Activated CD4-positive, alpha-beta T cell treated with anti-CD3 and anti-CD28 coated beads, Interleukin-2, amount 50 U/mL, for 16 hours (primary cell): Measurements from ENCODE around the gene IFI16.
"Not testable (repeated sequence)": the region's sequence is repeated elsewhere in the genome, so short reads cannot be mapped to it uniquely, and the experiment has no call there.

Experiments
- DNase-seq: peaks from one replicate; pipeline ENCODE4 v3.0.0-alpha.2; 2020

Gene IFI16

DNA sequence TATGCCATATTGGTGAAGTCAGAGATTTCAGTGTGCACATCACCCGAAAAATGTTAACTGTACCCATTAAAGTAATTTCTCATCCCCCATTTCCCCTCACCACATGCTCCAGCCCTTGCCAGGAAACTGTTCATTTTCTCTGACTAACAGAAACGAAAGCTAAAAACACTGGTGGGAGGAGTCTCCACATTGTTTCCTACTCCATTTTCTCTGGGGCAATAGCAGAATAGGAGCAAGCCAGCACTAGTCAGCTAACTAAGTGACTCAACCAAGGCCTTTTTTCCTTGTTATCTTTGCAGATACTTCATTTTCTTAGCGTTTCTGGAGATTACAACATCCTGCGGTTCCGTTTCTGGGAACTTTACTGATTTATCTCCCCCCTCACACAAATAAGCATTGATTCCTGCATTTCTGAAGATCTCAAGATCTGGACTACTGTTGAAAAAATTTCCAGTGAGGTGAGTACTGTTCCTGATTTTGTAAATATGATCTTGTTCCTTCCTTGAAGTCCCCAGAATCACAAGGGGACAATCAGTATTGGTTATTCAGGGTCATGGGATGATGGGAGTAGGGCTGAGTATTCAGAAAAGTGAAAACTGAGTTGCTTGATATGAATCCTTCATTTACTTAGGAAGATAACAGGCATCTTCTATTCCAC is at the start of gene IFI16:
Gene IFI16 (plus strand): TSS at position 204 of the 658 bp plus-strand sequence. CDS start 4,774 bp downstream, outside the sequence.
- DNase-seq: peak; percentile 95

DNA sequence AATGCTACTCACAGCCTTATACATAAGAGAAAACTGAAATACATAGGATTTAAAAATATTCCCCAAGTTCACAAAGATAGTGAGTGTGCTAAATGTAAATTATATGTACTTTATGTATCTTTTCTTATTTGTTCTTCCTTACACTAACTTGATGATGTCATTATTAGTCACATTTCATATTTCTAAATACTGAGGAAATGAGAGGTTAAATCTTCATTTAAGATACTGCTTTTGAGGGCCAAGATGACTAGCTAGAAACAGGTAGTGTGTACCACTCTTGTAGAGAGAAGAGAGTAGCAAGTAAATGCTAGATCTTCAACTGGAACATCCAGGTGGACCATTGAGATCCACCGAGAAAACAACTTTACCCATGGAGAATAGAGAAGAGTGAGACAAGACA is 48.5 kb upstream of the IFI16 start:
- DNase-seq: no peak

DNA sequence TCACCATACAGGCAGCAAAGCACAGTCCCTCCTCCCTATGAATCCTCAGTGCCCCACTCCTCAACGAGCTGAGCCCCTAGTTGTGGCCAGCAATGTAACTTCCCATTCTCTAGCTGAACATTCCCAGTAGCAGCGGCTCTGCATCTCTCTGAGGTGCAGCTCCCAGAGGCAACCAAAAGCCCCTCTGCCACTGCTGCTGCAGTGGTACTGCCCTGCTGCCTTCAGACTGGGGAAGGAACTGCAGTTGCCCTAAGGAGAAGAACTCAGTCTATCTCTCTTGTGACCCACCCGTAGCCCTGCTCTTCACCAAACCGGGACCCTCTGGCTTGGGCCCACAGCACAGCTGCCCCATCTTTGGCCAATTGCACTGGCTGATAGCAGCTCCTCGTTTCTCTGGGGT is 46.7 kb upstream of the IFI16 start:
- no peak for DNase-seq

DNA sequence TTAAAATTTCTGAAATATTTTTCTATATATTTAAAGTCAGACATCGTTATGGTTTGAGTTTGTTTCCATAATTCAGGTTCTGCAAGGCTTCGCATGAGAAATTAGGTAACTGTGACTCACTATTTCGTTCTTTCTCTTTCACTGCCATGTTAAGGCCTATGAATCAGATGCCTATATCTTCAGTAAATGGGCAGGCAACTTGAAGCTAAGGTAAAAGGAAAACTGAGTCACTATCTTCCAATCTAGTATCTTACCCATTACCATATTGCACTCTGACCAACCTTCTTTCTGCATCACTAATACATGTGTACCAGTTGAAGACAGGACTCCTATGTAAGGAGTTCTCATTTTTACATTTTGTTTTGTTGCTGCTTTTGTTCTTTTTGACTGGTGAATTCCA is 40.5 kb upstream of the IFI16 start:
- peak; percentile 73 for DNase-seq

DNA sequence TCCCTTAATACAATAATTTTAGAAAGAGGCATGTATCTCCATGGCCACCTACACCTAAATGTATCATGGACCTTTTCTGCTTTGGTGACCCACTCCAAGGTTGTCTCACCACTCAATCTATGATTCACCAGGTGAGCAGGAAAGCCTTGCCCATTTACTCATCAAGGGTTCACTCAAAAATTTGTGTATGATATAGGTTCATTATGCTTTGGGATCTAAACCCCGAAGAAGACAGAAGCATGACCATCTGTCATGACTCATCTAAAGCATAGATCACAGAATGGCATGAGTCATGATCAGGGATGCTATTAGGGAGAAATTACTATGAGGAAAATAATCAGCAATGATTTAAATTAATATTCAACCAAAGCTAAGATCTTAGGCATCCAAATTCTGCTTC is 39.9 kb upstream of the IFI16 start:
- DNase-seq: peak; percentile 26

DNA sequence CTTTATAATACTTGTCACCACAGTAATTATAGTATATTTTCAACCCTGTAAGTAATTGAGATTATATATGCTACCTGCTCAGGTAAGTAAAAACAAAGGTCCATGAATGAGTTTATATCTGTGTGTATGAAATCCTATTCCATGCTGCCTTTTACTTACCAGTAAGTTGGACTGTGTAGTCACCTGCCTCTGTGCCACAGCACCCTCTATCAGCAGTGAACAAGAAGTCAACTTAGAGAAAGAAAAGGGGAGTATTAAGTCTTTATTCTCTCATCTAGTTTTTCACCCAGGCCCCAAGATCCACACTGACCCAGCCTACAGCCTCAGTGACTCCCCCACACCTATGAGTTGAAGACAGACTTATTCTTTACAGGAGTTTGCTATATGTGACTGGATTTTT is 36.9 kb upstream of the IFI16 start:
- DNase-seq: no peak

DNA sequence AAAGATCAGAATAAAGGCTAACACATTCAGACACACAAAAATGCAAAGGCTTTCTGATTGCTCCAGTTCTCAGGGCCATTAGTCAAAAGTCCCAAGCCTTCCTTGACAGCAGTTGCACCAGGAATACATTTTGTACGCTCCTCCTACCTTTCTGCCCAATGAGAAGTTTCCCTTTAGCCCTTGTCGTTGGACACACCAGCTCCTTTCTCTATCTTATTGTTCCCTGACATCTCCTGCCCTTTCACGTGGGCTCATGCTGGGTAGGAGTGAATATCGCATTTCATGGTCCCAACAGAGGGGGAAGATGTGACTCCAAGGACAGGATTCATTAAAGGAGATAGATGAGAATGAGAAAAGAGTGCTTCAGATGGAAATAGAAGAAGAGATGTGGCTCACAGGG is 33.5 kb upstream of the IFI16 start:
- no peak for DNase-seq

DNA sequence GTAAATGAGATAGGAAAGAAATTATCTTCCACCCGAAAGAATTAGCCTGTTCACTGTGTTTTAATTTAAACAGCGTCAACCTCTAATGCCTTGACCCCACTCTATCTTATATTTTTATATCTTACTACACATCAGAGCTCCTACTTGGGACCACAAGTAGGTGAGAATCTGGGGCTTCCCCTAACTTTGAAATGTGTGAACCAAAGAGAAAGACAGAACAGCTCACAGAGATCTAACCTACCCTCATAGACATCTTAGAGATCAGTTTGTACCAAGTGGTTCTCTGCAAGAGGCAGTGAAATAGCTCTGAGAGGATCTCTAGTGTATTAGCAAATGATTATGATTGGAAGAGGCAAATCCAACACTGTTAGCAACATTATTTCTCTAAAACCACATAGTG is 31.0 kb upstream of the IFI16 start:
- no peak for DNase-seq

DNA sequence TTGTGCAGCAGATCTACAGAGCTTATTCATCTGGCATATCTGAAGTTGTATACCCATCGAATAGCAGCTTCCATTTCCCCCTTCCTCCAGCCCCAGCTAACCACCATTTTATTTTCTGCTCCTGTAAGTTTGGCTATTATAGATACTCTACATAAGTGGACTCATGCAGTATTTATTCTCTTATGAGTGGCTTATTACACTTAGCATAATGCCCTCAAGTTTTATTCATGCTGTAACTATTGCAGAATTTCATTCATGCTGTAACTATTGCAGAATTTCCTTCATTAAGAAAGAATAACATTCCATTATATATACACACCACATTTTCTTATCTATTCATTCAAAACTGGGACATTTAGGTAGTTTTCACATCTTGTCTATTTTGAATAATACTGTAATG is 30.5 kb upstream of the IFI16 start:
- DNase-seq: no peak

DNA sequence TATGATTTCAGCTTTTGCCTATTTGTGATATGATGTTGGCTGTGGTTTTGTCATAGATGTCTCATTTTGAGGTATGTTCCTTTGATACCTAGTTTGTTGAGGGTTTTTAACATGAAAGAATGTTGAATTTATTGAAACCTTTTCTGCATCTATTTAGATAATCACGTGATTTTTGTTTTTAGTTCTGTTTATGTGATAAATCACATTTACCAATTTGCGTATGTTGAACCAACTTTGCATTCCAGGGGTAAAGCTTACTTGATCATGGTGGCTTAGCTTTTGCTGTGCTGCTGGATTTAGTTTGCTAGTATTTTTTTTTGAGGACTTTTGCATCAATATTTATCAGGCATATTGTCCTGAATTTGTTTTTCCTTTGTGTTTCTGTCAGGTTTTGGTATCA is 26.5 kb upstream of the IFI16 start:
- no peak for DNase-seq

DNA sequence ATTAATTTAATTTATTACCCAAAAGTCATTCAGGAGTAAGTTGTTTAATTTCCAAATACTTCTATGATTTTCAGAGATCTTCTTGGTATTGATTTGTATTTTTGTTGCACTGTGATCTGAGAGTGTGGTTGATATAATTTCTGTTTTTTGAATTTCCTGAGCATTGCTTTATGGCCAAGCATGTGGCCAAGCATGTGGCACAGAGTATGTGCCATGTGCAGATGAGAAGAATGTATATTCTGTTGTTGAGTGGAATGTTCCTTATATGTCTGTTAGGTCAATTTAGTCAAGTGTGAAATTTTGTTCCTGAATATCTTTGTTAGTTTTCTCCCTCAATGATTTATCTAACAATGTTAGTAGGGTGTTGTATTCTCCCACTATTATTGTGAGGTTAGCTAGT is 25.3 kb upstream of the IFI16 start:
- DNase-seq: no peak

DNA sequence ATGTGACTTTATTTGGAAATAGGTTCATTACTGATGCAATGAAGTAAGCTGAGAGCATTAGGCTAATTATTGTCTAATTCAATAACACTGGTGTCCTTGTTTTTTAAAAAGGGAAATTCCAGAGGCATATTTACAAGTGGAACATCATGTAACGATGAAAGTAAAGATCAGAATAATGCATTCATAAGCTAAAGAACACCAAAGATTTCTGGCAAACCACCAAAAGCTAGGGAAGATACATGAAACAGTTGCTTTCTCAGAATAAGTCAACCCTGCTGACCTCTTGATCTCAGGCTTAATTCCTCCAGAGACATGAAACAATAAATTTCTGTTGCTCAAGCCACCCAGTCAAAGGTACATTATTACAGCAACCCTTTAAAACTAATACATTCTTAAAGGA is 20.3 kb upstream of the IFI16 start:
- no peak for DNase-seq

DNA sequence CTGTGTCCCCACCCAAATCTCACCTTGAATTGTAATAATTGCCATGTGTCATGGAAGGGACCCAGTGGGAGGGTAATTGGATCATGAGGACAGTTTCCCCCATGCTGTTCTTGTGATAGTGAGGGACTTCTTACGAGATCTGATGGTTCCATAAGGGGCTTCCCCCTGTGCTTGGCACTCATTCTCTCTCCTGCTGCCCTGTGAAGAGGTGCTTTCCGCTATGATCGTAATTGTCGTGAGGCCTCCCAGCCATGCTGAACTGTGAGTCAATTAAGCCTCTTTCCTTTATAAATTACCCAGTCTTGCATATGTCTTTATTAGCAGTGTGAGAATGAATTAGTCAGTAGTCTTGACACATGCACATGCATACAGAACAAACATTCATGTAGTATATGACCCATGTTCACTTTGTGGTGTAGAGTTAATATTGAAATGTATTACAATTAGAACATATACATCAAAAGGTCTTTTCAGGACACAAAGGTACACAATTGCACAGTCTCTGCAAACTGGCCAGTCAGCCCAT is 16.9 kb upstream of the IFI16 start:
- no peak for DNase-seq

DNA sequence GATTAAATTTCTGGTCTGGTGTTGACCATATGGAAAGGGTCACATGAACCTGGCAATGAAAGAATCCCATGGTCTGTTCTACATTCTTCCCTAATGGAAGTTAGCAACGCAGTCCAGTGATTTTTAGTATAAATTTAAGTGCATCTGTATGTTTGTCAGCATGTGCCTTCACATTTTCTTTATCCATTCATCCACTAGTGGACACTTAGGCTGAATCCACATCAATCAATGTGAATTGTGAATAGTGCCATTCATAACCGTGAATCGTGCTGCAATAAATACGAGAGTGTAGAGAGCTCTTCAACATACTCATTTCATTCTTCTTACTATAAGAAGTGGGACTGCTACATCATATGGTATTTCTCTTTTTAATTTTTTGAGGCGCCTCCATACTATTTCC is 12.7 kb upstream of the IFI16 start:
- DNase-seq: no peak

DNA sequence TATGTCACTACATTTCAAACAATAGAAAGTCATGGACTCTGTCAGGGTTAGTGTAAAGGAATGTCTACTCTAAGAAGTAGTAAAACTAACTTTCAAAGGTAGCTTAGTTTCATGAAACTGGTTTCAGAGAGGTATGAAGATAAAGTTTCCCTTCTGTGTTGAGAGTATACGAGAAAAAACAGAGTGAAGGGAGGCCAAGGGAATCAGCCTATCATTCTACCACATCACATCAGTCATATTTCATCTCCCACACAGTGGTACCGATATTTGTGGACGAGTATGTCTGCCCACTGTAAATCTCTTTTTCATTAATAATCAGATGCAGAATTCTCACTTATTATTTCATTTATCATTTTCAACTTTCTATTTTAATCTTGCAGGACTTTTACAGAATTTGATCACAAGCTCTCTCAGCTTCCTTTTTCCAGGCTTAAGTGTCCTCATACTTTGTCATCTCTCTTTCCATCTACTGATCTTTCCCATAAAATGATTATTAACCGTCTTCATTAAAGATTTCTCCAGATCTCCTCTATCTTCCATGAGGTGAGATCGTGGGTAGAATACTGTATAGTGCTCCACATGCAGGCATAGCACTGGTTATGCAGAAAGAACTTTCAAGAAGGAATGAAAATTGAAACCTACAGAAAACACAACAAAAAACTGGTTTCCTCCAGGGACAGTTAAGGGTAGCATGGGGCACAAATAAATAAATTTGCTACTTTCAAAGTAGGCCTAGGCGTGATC is 11.5 kb upstream of the IFI16 start:
- no peak for DNase-seq

DNA sequence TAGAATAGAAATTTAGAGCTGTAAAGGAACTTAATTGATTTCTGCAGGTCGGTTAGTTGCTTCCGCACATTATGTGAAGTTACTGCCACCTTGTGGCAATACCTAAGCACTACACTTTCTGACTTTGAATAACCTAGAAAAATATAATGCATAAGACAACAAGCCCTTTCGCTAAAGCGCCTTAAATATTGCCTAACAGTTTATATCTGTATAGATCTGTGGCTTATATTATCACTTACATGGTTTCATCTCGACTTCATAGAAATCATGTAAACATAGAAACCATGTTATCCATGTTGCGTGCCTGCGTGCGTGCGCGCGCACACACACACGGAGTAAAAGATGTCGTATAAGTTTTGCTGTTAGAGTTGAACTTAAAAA is 10.9 kb upstream of the IFI16 start:
- DNase-seq: peak; percentile 73

DNA sequence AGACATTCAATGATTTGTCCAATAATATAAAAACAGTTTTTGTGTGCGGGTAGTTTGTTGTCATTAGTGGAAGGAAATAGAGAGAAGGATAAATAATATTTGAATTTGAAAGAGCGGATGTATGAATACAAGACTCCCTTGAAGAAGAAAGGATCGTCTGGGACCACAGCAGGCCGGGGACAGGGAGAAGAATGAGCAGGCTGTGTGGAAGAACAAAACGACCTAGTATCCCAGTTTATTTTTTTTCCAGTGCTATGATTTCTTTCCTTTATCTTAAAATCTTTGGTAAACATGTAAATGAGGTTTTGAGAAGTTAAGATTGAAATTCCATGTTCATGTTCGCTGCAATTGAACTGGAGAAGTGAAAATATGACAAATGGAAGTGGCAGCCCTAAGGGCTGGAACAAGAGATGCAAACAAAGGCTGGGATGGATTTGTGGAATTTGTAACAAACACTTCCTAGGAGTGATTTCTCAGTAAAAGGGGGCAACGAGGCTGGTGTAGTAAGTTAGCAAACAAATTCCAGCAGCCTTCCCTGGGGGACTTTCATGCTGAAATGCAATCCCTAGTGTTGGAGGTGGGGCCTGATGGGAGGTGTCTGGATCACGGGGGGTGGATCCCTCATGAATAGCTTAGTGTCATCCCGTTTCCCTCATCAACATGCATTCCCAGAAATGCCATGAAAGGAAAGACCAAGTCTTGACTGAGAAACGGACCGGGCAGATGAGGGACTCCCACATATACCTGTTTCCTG is 10.2 kb upstream of the IFI16 start:
- no peak for DNase-seq

DNA sequence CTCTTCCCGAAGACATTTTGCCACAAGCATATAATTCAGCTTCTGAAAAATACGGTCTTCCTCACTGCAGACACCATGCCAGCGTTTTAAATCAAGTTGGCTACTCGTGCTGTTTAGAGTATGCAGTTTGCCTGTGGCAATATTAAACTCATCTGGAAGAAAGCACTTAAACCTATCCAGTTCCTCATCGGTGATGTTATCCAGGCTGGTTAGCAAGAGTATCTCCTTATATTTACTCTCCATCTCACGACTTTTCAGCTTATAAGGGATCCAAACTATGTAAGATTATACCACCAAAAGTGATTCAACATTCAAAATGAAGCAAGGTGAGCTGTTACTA is 9.7 kb upstream of the IFI16 start:
- DNase-seq: no peak

DNA sequence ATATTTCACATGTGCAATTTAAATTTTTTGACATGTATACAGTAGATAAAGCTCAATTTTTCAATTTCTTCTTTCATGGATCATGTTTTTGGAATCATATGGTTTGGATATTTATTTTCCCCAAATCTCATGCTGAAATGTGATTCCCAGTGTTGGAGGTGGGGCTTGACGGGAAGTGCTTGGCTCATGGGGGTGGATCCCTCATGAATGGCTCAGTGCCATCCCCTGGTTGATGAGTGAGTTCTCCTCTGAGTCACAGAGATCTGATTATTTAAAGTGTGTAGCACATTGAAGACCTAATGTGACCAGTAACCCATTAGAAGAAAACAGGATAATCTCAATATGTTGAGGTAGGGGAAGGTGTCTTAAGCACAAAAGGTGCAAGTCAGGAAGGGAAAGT is 9.1 kb upstream of the IFI16 start:
- DNase-seq: no peak

DNA sequence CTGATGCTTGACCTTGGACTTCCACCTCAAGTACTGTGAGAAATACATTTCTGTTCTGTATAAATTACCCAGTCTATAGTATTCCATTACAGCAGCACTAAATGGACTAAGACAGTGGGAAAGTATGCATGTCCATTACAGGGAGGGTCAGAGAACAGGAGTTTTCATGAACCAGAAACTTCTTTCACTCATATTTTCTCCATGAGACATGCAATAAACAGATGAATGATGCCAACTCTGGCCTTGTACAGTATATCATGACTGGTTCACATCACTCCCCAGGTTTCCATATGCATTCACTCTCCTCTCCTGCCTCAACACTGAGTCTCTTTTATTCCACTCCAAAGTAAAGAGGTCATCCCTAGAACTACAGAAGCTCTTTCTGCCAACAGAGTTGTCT is 4.5 kb upstream of the IFI16 start:
- no peak for DNase-seq

DNA sequence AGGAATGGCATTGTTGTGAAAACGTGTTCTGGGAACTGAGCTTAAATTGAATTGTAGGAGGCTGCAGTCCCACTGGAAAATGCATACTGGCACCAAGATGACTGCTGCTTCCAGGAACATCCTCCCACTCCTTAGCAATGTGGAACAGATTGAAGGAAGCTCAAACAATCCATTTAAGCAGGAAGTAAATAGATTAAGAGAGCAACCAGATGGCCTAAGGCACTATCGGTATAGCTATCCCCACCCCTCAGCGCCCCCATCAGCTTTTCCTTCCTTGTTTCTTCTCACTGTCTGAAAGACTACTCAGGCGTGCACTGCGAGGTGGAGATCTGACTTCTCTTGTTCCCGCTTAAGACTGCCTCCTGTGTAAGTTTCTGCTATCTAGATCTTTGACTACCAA is 4.0 kb upstream of the IFI16 start:
- DNase-seq: no peak

DNA sequence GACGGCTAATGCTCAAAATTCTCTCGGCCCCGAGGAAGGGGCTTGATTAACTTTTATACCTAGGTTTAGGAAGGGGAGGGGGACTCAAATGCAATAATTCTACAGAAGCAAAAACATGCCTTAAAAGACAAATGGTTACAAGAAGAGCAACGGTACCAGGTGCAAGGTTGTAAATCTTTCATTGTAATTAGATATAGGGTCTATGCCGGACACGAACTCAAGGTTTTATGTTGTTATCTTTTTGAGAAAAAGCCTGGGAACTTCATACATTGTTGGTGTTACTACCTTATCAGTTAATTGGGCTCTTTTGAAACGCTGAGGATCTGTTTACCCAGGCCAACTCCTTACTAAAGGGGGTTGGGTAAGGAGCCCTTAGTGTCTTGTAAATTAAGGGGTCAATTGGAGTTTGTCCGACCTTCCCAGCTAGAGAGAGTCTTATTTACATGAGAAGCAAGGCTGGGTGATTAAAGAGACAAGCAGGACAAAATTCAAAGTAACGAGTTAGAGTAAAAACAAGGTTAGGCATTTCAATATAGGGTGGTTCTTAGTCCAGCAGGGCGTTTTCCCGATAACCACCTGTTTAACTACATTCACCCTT is 3.4 kb upstream of the IFI16 start:
- not testable (repeated sequence) for DNase-seq

DNA sequence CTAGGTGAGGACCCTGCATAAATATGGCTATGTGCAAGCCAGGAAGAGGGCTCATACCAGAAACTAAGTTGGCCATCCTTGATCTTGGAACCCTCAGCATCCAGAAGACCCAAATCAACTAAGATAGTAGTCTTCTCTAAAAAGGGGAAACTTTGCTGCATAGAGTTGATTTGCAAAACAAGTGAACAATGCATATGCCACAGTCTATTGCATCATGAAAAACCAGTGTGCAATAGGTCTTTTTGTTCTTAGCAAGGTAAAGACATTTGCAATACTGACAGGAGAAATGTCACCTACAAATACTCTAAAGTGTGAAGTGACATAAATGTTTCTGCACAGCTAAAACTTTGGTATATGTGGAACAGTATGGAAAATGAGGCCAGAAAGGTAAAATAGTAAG is 2.0 kb upstream of the IFI16 start:
- DNase-seq: no peak

DNA sequence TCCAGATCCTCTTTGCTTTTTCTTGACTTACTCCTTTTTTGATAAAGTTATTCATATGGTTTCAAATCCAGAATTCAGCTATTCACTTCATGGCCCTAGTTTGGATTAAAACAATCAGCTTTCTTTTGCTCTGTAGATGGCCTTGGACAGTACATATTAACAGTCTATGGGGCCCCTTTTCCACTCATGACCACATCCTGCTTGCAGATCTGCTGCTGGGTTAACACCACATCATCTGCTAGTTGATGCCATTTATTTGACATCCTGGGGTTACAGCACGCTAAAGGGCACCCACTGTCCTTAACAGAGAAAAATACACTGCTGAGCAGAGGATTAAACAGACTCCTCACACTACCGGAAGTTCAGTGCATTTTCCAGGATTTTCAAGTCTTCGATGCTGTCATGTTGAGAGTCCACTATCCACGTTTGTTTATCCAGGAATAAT is 941 bp upstream of the IFI16 start:
- DNase-seq: peak; percentile 90
